SH-SY5Y (cell line): ENCODE measurements around the gene RBFOX2.

Experiments
- GATA2 ChIP-seq: IDR thresholded peaks from 2 replicates; pipeline ENCODE4 v1.6.1; 2011; ENCODE audit warnings: mild to moderate bottlenecking, low read depth, low read length
- GATA3 ChIP-seq: IDR thresholded peaks from 2 replicates; pipeline ENCODE4 v1.6.1; 2011; ENCODE audit warnings: low read depth, mild to moderate bottlenecking, low read length, moderate library complexity

DNA sequence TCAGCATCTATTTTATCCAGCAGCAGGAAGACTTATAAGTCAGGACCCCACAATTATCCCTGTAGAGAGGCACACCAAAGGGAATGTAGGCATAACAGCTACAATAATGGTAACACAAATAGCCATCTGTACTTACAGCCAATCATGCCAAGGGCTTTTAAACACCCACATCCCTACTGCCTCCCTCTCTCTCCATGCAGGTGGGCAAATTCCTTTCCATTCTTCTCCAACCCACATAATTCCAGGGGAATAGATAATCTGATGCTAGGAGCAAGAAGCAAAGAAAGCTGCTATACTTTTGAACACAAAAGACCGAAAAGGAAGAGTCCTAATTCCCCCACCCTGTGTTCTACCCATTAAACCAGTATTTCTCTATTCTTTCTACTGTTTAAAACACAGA, 46.7 kb downstream of the RBFOX2 start:
- no peak for TF ChIP-seq GATA3
- no peak for TF ChIP-seq GATA2
